Measurements from ENCODE around the gene GNPDA1.
A peak's percentile ranks its signal among the peaks of the same experiment; 100 is the strongest.

Gene GNPDA1

DNA sequence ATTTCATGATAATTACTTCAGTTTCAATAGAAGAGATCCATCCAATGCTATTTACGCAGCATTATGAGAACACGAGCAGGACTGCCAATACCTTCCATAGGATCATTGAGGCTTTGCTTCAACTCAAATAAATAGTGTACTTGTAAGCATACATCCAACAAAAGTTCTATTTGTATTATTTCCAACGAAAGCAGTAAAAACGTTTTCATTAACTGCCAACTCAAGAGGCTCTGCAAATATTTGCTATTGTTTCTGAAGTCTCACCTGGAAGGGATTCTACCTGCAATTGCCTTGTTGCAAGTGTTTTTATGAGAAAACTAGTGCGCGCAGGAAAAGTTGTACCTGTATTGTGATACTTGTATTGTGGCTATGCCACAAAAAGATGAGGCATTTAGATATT lies 11.0 kb upstream of the GNPDA1 start:
- no peak for DNase-seq

DNA sequence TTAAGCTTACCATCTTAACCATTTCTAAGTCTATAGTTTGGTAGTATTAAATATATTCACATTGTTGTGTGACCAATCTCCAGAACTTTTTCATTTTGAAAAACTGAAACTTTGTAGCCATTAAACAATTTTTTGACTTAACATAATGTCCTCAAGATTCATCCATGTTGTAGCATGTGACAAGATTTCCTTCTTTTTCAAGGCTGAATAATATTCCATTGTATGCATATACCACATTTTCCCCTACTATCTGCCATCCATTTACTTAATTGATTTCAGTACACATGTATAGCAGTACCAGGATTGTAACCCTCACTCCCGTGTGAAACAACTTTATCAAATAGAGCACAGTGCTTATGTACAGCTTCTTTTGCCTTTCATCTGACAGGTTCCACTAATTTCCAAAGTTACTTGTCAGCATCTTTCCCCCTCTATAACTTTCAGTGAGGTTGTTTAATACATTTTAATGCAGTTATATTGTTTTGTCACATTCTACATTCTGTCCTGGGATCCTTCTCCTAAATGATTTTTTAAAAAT lies 7.4 kb upstream of the GNPDA1 start:
- no peak for DNase-seq

DNA sequence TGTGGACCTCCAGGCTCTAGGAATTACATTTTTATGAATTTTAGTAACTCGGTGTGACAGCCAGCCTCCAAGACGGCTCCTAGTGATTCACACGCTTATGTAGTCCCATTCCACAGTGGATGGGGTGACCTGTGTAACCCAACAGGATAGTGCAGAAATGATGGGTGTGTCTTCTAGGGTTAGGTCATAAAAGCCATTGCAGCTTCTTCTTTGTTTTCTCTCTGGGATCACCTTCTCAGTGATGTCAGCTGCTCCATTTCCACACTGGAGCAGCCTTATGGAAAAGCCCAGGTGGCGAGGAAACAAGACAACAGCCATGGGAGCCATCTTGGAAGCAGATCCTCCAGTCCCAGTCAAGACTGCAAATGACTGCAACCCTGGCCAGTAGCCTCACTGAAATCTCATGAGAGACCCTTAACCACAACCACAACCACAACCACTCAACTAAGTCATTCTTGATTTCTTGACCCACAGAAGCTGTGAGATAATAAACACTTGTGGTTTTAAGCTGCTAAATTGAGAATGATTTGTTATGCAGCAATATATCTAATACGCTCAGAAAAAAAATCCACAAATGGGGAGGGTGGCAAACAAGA lies 5.1 kb upstream of the GNPDA1 start:
- no peak for DNase-seq

DNA sequence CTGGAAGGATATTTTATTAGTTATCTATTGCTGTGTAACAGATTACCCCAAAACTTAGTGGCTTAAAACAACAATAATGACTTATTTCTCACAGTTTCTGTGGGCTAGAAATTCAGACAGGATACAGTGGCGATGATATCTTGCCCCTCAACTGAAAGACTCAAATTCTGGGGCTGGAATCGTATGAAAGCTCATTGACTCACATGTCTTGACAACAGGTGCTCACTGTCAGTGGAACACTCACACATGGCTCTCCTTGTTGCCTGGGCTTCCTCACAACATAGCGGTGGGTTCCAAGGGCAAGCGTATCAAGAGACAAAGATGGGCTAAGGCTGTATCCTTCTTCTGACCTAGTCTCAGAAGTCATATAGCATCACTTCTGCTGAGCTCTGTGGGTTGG lies 3.7 kb upstream of the GNPDA1 start:
- DNase-seq: no peak

DNA sequence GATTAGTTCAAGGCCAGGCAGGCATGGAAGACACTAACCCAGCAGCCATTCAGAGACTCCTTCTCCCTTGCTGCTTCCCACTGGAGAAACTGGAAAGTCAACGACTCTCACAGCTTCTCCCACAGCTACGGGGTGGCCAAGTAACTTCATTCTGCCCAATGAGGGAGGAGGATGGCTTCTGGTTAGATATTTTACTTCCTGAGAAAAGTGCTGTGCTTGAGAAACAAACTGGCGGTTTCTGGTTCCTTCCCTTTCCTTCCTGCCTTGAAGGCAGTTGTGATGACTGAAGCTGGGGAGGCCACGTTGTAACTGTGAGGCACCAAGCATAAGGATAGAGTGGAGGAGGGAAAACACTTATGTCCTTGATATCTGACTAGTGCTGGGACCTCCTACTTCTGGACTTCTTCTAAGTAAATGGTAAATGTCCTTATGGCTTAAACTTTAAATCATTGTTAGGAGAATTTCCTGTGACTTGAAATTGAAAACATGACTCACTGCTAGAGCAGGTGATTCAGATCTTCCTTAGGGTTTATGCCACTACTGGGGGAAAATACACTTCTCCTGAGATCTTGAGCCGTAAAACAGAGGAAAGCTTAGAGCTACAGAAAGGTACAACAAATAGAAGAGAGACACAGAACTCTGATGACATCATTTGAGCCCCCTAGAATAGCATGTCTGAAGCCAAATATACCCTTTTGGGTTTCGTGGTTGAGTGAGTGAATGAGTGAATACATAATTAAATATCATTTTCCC lies 3.1 kb upstream of the GNPDA1 start:
- DNase-seq: peak in 4 of 6 experiments; percentile 15 to 56 (median 44)

DNA sequence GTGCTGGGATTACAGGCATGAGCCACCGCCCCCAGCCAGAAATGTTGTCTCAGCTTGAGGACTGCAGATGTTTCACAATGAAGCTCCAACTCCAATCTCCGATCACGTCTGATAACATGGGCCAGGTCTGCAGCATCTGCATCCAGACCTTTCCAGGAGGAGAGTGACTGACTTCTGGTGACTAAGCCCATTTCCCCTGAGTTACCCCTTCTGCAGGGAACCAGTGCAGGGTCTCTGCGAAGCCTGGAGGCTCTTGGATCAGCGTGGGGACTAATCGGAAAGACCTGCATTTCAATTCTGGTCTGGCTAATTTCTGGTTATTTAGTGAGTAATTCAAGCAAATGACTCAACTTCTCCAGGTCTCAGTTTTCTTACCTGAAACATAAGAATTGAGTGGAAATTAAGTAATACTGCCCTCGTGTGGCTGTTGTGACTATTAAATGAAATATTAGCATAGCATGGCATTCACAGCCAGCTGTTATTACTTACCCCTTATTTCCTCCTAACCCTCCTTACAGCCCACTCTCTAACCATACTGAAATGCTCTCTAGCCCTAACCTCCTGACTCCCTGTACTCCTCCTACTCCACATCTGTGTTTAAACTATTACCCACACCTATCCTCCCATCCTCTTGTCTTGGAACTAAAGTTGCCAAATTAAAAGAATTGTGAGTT lies 2.2 kb upstream of the GNPDA1 start:
- peak in 4 of 6 experiments; percentile 10 to 63 (median 48) for DNase-seq

DNA sequence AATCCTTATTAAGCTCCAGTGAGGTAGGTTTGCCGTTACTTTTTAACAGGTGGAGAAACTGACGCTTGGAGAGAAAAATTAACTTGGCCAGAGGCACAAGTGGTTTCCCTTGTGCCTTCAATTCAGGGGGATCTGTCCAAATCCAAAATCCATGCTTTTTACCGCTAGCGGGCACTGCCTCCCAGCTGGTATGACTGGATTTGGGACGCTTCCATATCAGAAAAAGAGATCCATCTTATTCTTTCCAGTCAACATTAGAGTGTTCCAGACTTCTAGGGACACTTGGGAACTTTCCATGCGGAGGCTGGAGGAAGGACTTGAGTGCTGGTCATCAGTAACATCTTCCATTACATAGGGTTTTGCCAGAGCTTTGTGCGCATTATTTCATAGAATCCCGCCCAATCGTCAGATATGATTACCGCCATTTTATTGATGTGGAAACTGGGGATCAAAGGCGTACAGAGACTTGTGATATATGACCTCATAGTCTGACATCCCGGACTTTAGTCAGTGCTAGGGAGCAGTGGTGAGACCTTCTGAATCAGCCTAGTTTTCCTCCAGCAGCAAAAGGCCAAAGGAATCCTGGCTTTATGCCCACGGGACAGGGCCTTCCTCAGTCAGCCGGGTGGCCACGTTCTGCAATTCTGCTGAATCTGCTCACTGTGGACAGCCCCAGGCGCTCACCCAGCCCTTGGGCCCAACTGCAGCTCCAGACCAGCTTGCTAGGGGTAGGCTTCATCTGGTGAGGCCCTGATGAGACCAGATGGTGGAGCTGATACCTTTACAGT lies 1.1 kb upstream of the GNPDA1 start:
- DNase-seq: no peak

DNA sequence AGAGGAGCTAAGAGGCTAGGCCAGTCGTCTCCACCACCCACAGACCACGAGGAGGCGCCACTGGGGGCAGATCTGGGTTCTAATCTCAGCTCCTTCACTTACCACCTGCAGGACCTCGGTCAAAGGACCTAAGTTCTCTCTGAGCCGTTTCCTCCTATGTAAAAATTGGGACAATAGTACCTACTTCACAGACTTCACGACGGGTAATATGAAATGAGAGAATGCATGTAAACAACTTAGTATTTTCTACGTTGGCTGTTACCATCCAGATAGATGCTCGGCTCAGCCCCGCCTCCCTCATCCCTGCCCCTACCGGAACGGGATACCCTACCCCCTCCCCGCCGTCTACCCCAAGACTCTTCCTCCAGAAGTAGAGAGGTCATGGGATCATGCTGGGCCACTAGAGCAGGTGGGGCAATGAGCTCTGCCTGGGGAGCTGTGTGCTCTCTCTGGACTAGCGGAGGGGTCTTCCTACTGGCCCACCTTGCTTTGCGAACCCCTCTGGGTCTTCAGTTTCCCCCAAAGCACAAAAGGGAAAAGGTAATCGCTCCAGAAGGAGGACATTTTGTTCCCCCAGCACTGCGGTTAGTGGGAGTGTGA lies 541 bp downstream of the GNPDA1 start:
- DNase-seq: peak in 4 of 6 experiments; percentile 17 to 45 (median 30)

DNA sequence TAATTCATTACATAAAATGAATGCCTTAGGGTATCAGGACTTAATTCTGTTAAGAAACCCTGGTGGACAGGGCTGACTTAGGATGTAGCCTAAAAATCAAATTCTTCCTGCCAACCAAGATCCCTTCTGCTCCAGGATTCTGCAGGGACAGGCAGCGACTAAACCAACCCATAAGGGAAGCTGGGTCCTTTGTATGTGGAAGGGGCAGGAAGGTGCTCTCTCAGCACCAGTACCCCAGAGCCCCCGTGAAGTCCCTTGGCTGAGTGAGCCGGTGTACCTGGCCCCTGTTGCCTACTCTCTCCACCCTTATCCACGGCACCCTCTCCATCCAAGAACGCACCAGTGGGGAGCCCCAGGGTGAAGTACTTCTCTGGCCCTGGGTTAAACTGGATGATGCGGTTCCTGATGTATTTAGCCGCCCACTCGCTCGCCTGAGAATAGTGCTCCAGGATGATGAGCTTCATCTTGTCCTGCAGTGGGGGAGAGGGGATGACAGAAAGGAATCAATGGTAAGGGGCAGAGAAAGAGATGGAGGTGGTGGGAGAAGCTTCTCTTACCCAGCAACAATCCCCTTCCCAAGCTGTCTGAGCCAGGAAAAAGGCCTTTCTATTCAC lies 1.1 kb downstream of the GNPDA1 start:
- DNase-seq: no peak

DNA sequence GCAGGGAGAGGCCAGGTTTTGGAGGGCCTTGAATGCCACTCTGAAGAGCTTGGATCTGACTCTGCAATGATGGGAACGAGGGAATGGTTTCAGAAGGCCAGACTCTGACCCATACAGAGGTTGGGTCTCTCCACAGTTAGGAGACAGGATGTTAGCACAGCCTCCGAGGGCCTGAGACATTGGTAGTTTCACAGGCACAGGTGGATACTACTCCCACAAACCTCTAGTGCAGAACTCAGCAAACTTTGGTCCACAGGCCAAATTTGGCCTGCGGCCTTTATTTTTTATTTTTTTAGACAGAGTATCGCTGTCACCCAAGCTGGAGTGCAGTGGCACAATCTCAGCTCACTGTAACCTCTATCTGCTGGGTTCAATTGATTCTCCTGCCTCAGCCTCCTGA lies 2.9 kb downstream of the GNPDA1 start:
- no peak for DNase-seq

DNA sequence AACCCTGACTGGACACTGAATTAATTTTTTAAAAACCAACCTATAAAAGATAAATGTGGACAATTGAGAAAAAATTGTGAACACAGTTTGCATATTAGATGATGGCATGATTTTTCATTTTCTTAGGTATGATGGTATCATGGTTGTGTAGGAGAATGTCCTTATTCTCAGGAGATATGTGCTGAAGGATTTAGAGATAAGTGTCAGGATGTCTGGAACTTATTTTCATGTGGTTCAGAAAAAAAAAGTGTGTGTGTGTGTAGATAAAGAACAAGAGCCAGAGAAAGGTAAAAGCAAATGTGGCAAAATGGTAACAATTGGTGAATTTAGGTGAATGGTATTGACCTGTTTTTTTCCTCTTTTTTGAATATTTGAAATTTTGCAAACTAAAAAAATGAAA lies 4.0 kb downstream of the GNPDA1 start:
- no peak for DNase-seq

DNA sequence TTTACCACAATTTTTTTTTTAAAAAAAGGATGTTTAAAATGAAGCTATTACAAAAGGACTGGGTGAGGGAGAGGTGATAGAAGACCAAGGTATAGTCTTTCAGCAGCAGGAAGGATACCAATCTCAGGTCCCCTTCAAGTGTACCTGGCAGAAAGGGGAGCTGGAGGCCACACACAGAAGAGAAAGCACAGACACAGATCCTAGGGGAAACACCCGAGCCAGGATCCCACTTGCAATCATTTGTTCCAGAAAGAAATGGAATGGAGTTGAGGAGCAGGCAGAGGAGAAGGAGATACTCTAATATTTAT lies 5.6 kb downstream of the GNPDA1 start:
- DNase-seq: no peak

DNA sequence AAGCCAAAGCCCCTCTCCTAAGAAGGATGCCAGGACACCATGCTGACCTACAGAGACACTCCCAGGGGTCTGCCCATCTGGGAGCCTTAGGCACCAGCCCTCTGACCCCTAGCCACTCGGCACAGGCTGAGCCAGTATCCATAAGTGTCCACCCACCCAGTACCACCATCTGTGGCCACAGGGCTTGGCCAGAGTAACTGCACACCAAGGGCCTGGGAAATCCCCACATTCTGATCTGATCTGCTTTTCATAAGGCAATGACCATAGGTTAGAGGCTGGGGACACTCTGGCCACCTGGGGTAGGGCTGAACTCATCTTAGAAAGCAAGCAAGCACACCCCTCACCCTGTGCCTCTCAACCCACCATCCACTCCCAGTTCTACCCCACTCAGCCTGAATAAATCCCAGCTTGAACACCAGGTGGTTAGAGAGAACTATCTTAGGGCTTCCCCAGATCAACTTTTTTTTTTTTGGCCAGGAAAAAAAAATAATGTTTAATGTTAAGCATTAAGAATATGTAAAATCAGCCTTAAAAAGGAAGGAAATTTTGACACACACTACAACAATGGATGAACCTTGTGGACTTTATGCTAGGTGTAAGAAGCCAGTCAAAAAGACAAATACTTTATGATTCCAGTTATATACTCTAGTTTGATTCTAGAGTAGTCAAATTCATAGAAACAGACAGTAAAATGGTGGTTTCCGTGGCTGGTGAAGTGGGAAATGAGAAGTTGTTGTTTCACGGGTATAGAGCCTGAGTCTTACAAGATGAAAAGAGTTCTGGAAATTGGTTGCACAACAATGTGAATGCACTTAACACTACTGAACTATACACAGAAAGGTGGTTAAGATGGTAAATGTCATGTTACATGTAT lies 6.2 kb downstream of the GNPDA1 start:
- peak in 3 of 6 experiments; percentile 53 to 64 (median 55) for DNase-seq

DNA sequence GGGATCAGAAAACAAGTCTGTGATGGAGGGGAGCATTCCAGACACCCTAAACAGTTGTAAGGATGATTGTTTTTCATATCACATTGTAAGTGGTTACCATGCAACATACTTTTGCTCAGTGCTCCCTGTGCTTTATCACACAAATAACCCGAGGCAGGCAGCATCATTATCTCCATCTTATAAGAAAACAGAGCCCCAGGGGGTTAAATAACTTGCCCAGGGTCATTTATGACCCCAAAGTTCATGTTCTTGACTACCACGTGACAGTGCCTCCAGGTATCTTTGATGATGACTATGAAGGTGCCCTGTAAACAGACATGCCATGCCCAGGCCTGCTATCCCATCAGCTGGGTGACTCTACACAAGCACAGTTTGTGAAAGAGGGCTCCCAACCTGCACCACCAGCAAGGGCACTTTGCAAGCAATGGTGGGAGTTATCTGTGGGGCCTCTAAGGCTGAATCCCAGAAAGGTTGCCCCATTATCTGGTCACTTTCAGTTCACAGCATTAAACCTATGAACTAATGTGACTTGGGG lies 9.5 kb downstream of the GNPDA1 start:
- DNase-seq: no peak

DNA sequence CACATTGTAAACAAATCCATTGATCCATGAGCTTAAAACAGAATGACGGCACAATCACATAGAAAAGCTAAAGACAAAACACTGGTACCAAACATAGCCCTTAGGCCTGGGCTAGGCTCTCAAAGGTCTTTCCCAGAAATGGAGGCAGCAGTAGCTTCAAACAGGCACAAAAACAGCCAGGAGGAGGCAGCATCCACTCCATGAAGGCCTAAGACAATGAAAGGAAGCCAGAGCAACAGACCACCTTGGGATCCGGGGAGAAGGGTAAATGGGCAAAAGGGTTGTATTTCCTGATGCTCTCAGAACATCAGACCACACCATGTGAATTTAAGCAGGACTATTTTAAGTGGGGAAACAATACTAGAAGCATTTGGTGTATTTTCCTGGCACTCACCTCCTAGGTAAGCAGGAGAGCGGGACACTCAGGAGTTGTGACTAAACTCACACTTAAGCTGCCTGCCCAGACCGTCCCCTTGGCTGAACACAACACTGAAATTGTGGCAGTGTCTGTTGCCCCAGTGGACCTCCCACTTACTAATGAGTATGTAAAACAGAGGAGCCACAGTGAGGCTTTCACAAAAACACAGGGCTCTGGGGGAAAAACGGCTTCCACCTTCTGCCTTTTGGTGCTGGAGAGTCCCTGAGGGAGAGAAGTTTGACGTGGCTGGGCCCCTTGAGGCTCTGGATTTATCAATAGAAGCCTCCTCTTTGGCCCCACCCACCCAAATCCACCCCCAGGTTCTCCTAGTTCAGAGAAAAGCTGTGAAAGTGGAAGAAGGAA lies 11.9 kb downstream of the GNPDA1 start:
- no peak for DNase-seq

DNA sequence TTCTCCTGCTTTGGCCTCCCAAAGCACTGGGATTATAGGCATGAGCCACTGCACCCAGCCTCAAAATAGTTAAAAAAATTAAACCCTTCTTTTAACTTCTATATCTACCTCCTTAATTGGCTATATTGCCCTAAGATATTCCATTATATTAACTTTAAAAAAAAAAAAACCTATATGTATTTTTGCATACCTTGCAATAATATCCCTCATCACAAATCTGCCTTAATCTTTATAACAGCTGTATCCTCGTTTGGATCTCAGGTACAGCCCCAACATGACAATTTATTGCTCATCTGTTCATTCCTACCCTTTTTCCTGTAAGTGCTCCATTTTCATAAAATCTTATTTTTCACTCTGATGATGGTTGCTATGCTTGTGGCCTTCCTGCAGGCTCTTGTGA lies 12.7 kb downstream of the GNPDA1 start:
- DNase-seq: no peak

DNA sequence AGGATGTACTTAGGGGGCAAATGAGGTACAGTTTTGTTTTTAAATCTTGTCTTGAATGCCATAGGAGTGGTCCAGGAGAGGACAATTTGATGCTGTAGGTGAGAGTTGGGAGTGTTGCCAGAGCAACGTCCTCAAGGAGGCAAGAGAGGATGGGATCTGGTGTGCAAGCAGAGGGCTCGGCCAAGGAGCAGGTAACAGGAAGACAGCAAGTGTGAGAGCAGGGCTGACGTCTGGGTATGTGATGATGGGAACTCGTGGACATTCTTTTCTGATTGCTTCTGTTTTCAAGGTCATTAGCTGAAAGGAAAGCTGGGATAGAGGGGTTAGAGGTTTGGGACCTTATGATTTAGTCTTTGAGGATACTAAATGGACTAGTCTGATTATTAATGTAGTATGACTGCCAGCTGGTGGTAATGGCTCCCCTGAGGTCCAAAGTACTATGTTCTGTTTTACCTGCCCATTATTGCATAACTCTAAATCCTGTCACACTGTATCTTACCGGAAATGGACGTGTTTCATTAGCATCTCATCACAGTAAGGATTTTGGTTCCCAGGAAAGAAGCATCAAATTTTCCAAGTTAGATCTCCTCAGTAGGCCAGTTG lies 15.4 kb downstream of the GNPDA1 start:
- DNase-seq: no peak

DNA sequence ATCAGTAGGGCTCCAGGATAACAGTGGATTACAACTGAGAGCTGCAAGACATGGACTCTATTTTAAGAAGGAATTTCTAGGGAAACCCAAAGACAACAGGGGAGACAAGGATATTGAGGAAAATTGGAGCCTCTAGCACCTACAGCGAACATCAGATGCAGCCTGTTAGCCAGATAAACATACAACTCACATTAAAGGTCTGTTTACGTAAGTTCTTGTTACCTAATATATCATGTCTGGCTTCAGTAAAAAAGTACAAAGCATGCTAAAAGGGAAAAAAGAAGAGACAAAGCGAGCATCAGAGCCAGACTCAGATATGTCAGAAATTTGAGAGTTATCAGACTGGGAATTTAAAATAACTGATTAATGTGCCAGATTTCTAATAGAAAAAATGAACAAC lies 17.2 kb downstream of the GNPDA1 start:
- no peak for DNase-seq

DNA sequence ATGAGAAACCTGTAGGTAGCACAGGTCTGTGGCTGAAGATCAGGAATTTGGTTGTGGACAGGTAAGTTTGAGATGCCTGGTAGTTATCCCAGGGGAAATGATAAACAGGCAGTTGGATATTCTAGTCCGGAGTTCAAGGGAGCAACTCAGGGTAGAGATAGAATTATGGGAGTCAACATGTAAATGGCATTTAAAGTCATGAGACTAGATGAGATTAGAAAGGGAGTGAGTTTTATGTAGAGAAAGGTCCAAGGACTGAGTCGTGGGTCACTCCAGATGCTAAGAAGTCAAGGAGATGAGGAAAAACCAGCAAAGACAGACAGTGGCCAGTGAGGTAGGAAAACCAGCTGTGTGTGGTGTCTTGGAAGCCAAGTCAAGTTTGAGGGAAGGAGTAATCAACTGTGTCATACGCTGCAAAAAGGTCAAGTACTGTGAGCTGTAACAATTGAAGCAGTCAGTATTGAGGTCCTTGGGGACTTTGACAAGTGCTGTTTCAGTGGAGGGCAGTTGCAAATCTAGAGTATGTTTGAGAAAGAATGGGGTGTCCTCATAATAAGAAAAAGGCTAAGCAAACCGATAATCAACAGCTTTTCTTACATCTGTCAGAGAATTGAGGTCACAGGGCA lies 18.2 kb downstream of the GNPDA1 start:
- DNase-seq: no peak

All from stimulated activated naive CD4-positive, alpha-beta T cell (primary cell).